ENCODE data around the gene DOCK10. TPM values are rescaled to one million over a fixed set of nuclear protein-coding genes. Genes with fewer than 3 reads are reported as not detected.

DOCK10 gene
- total RNA-seq, 4 donors from 2014 or later = 8.3 to 47.4 (median 18.3) TPM

DNA sequence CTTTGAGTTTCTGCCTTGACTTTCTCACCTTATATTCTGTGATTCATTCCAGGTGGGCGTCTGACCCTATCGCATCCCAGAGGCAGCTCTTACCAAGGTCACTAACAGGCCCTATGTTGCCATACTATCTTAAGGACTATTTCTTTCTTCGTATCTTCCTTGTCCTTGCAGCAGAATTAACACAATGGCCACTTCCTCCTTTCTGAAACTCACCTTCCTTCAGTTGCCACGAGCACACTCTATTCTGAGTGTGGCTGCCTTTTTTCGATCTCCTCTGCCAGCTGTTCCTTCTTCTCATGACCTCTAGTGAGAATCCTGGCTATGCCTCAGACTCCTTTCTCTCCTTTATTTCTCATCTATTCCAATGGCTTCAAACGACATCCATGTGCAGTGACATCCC is 165.7 kb downstream of the DOCK10 start:
- TF ChIP-seq, protein P1, sequence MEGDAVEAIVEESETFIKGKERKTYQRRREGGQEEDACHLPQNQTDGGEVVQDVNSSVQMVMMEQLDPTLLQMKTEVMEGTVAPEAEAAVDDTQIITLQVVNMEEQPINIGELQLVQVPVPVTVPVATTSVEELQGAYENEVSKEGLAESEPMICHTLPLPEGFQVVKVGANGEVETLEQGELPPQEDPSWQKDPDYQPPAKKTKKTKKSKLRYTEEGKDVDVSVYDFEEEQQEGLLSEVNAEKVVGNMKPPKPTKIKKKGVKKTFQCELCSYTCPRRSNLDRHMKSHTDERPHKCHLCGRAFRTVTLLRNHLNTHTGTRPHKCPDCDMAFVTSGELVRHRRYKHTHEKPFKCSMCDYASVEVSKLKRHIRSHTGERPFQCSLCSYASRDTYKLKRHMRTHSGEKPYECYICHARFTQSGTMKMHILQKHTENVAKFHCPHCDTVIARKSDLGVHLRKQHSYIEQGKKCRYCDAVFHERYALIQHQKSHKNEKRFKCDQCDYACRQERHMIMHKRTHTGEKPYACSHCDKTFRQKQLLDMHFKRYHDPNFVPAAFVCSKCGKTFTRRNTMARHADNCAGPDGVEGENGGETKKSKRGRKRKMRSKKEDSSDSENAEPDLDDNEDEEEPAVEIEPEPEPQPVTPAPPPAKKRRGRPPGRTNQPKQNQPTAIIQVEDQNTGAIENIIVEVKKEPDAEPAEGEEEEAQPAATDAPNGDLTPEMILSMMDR (IDR thresholded peaks at IDR 0.05; ENCODE audit: low read depth) = no peak

DNA sequence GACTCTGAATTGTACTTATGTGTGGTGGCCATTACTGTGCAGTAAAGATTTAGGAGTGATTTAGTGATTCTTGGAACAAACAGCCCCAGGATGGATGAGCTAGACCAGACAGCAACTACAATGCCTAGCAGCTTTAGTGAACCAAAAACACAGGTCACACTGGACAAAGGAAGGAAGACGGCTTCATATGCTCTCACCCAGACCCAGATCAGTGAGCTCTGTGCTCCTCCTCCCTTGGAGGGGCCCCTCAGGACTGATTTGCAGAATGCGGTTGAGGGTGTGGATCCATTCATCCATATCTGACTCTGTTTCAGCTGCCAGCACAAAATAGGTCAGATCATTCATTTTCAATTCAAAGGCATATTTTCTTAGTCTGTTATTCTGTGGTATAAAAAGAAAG is 166.4 kb downstream of the DOCK10 start:
- TF ChIP-seq, protein P1 (IDR thresholded peaks at IDR 0.05; ENCODE audit: low read depth) = no peak

DNA sequence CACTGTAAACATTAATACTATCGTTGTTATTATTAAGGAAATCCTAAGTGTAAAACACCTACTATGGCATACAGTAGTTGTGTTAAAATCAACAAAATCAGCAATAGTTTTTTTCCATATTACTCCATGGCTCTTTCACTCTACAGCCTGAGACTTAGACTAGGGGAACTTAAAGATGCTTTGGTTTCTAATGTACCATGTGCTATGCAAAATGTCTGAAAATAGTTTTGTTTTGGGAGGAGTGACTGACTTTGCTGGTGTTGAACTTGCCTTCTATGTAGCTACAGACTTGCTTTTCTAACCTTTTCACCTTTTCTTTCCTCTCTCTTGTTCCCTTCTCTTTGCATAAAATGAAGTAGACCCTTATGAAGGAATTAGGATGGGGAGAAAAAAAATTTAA is 167.1 kb downstream of the DOCK10 start:
- TF ChIP-seq, protein P1 (IDR thresholded peaks at IDR 0.05; ENCODE audit: low read depth) = no peak

DNA sequence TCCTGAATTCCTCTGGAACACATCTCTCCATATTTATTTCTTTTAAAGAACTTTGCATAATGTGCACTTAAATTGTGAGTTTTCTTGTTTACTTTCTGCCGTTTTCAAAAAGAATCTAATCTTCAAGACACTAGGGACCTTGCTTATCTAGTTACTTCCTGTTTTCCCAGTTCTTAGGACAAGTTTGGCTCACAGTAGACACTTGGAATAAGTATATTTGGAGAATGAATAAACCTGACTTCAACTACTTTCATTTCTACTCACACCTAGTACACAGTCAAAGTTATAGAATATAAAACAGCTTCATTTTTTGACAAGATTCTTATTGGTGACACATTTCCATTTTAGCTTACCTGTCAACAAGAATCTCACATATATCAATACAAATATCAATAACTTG is 170.5 kb downstream of the DOCK10 start:
- TF ChIP-seq, protein P1 (IDR thresholded peaks at IDR 0.05; ENCODE audit: low read depth) = no peak

DNA sequence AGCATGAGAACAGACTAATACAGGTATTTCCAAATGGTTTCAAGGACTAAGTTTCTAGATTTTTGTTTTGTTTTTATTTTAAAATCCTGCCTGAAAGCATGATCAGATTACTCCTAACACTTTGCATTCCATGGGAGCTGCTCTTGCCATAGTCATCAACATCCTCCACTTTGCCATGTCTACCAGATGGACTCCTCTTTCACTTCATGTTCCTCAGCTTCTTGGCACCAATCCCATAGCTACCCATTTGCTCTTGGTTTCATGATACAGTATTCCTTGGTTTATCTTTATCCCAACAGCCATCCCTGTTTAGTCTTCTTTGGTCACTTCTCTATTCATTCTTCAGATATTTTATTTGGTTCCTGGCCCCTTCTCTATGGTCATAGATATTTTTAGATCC is 171.9 kb downstream of the DOCK10 start:
- TF ChIP-seq, protein P1 (IDR thresholded peaks at IDR 0.05; ENCODE audit: low read depth) = no peak

DNA sequence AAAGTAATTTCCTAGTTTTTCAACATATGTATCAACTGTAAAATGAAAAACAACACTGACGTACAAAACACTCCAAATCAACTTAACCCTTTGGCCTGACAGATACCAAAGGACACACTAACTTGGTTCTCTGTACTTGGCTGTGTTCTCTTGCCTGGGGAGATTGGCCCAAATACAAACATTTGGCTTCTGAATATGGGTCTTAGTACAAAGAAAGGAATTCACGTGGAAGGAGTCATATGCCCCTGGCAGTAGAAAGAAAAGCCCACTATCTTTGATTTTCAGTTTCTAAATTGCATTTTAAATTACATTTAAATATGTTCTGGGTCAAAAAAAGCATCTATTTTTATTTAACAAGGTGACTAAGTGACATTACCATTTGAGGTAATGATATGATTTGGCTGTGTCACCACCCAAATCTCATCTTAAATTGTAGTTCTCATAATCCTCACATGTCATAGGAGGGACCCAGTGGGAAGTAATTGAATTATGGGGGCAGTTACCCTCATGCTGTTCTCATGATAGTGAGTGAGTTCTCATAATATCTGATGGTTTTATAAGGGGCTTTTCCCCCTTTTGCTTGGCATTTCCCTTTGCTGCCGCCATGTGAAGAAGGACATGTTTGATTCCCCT is 172.6 kb downstream of the DOCK10 start:
- TF ChIP-seq, protein P1 (IDR thresholded peaks at IDR 0.05; ENCODE audit: low read depth) = no peak

DNA sequence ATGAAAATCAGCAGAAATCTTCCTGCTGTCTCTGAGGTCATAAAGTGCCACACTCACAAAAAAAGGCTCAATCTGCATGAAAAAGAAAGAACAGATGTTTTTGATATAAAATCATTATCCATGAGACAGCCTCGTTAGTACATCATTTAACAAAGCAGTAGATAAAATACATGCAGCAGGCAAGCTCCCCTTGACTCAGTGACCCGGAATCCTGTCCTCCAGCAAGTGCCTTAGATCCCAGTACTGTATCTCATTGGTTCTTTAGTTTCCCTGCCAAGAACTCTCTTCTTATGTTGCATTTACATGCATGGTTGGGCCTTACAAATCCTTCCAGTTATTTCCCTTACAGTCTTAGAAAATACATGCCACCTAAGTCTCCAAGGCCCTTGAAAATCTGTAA is 177.3 kb downstream of the DOCK10 start:
- TF ChIP-seq, protein P1 (IDR thresholded peaks at IDR 0.05; ENCODE audit: low read depth) = no peak
